Liver (tissue), 9 donors: ENCODE data around the gene DACH1. TPM values are rescaled to one million over a fixed set of nuclear protein-coding genes. Genes with fewer than 3 reads are reported as not detected.

Experiments used
- DNase-seq: peaks from one replicate; pipeline ENCODE4 v3.0.0-alpha.2; 2017; ENCODE audit warnings: low spot score
- H3K27ac ChIP-seq, 2 donors: one replicate each; pipeline ENCODE4 v1.7.0; 2013; ENCODE audit warnings: inconsistent platforms in 2 of 2, low read length in 2 of 2, control low read depth in 1 of 2, low read depth in 1 of 2, mild to moderate bottlenecking in 1 of 2
- H3K27me3 ChIP-seq, 4 donors: one replicate each; pipeline versions ENCODE4 v1.6.1 to v1.7.0; 2013; ENCODE audit warnings: low read length in 3 of 4, inconsistent platforms in 1 of 4, mild to moderate bottlenecking in 1 of 4, moderate library complexity in 1 of 4; ENCODE audit not compliant: control insufficient read depth in 4 of 4, insufficient read depth in 4 of 4
- H3K36me3 ChIP-seq, 4 donors: one replicate each; pipeline versions ENCODE4 v1.6.1 to v1.7.0; 2013; ENCODE audit warnings: low read length in 3 of 4, mild to moderate bottlenecking in 3 of 4, low read depth in 1 of 4, moderate library complexity in 1 of 4; ENCODE audit not compliant: control insufficient read depth in 4 of 4, insufficient read depth in 3 of 4
- H3K4me1 ChIP-seq, 4 donors: one replicate each; pipeline versions ENCODE4 v1.6.1 to v1.7.0; 2013; ENCODE audit warnings: low read length in 3 of 4, mild to moderate bottlenecking in 3 of 4, moderate library complexity in 1 of 4; ENCODE audit not compliant: control insufficient read depth in 4 of 4, insufficient read depth in 4 of 4
- H3K4me3 ChIP-seq, 3 donors: one replicate each; pipeline versions ENCODE4 v1.6.1 to v1.7.0; 2013; ENCODE audit warnings: low read length in 3 of 3, control low read depth in 1 of 3, low read depth in 1 of 3, mild to moderate bottlenecking in 1 of 3
- H3K9ac ChIP-seq, 2 donors: one replicate each; pipeline ENCODE4 v1.7.0; 2013; ENCODE audit warnings: low read length in 2 of 2, mild to moderate bottlenecking in 2 of 2, moderate library complexity in 2 of 2, control low read depth in 1 of 2, low read depth in 1 of 2
- H3K9me3 ChIP-seq, 4 donors: one replicate each; pipeline versions ENCODE4 v1.6.1 to v1.7.0; 2013; ENCODE audit warnings: low read length in 3 of 4; ENCODE audit not compliant: control insufficient read depth in 4 of 4
- EGR1 ChIP-seq, 2 donors: IDR thresholded peaks; 2 replicates each; pipeline ENCODE4 v1.6.1; 2016 to 2018; ENCODE audit warnings: antibody characterized with exemption in 2 of 2, low read depth in 2 of 2
- FOXA1 ChIP-seq: IDR thresholded peaks from 2 replicates; pipeline ENCODE4 v1.6.1; 2016; ENCODE audit warnings: antibody characterized with exemption
- FOXA2 ChIP-seq: IDR thresholded peaks from 2 replicates; pipeline ENCODE4 v1.6.1; 2016; ENCODE audit warnings: antibody characterized with exemption
- GABPA ChIP-seq, 2 donors: IDR thresholded peaks in 1 of 2; conservative IDR thresholded peaks in 1 of 2; 2 replicates each; pipeline ENCODE4 v1.6.1; 2016; ENCODE audit warnings: antibody characterized with exemption in 2 of 2, mild to moderate bottlenecking in 1 of 2, moderate library complexity in 1 of 2
- HNF4A ChIP-seq, 2 donors: conservative IDR thresholded peaks; 2 replicates each; pipeline ENCODE4 v1.6.1; 2016; ENCODE audit warnings: antibody characterized with exemption in 2 of 2, mild to moderate bottlenecking in 2 of 2
- JUND ChIP-seq, 2 donors: IDR thresholded peaks; 2 replicates each; pipeline ENCODE4 v1.6.1; 2016; ENCODE audit warnings: antibody characterized with exemption in 2 of 2
- NR2F2 ChIP-seq: IDR thresholded peaks from 2 replicates; pipeline ENCODE4 v1.6.1; 2016; ENCODE audit warnings: antibody characterized with exemption
- RAD21 ChIP-seq, 2 donors: IDR thresholded peaks; 2 replicates each; pipeline ENCODE4 v1.6.1; 2016; ENCODE audit warnings: antibody characterized with exemption in 2 of 2, mild to moderate bottlenecking in 2 of 2
- RXRA ChIP-seq, 2 donors: IDR thresholded peaks; 2 replicates each; pipeline ENCODE4 v1.6.1; 2017 to 2018; ENCODE audit warnings: antibody characterized with exemption in 2 of 2, mild to moderate bottlenecking in 1 of 2
- SP1 ChIP-seq: IDR thresholded peaks from 2 replicates; pipeline ENCODE4 v1.6.1; 2018; ENCODE audit warnings: antibody characterized with exemption, mild to moderate bottlenecking
- TAF1 ChIP-seq: conservative IDR thresholded peaks from 2 replicates; pipeline ENCODE4 v1.6.1; 2016; ENCODE audit warnings: antibody characterized with exemption, mild to moderate bottlenecking
- YY1 ChIP-seq: IDR thresholded peaks from 2 replicates; pipeline ENCODE4 v1.6.1; 2016; ENCODE audit warnings: antibody characterized with exemption, mild to moderate bottlenecking
- WGBS: extraction: QIAGEN DNeasy Blood & Tissue Kit; methylation state at CpG from one replicate; pipeline ENCODE4 v1.1.7; 2013; 5-methylcytosine and 5-hydroxymethylcytosine counted together
- polyA plus RNA-seq, 2 donors: library from polyadenylated mRNA; stranded (reverse) in 1 of 2; unstranded in 1 of 2; fragments of 200-250 nt in 1 of 2; fragments of >200 nt in 1 of 2; fragmentation: Nextera tagmentation in 1 of 2; extraction: Ambion mirVana in 1 of 2; gene quantifications; one replicate each; pipeline versions ENCODE4 v1.2.1 to v1.2.3, GENCODE V29; 2013 to 2015
- total RNA-seq, 2 donors: library from RNA; depleted of rRNA; stranded (reverse); fragments of >200 nt; gene quantifications; one replicate each; pipeline ENCODE4 v1.2.3, GENCODE V29; 2014
- TF ChIP-seq, protein P1 (sequence below): fragments of 150-350 bp; IDR thresholded peaks from 2 replicates; pipeline ENCODE4 v1.5.1; 2017; ENCODE audit warnings: improper control_type of control experiment, low read depth, low read length; ENCODE audit not compliant: missing input control
- TF ChIP-seq, protein P2 (sequence below): IDR thresholded peaks from 2 replicates; pipeline ENCODE4 v1.6.1; 2016; ENCODE audit warnings: antibody characterized with exemption
- TF ChIP-seq, protein P3 (sequence below): IDR thresholded peaks from 2 replicates; pipeline ENCODE4 v1.6.1; 2016; ENCODE audit warnings: antibody characterized with exemption
- TF ChIP-seq, protein P4 (sequence below): IDR thresholded peaks from 2 replicates; pipeline ENCODE4 v1.6.1; 2016; ENCODE audit warnings: antibody characterized with exemption, mild to moderate bottlenecking
- donor health status: healthy.
- donor health status: healthy.
- donor health status: healthy.
- donor health status: healthy.
- donor health status: healthy.

Gene DACH1
- total and polyA plus RNA-seq, 4 donors = 0.28 to 1.9 (median 0.77) TPM

DNA sequence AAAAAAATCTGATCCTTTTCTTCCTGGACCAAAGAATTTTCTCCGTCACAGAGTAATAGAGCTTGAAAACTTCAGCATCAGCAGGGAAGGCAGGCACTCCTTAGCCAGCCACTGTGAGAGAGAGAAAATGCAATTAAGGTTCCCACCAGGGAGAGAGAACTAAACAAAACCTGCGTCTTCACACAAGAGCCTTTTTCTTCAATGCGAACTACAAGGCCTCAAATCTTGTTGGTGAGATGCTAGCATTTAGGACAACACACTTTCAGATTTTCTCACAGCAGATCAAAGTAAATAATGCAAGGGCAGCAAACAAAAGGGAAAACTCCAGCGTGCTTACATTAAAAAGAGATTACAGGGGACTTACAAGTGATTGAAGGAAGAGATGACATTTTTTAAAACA, 80.1 kb downstream of the DACH1 start:
- Histone ChIP-seq H3K27ac (no peak overlapping the region), H3K4me3 (no peak overlapping the region), H3K9me3 (no peaks in the 10 kb centered on the region), H3K9ac (no peak overlapping the region), H3K4me1 (no peaks in the 10 kb centered on the region), H3K27me3 (no peaks in the 10 kb centered on the region), H3K36me3 (no peaks in the 10 kb centered on the region)
- 51% methylated on average over 4 of the region's 4 CpGs for WGBS
- no peak for DNase-seq
- TF ChIP-seq EGR1 (IDR thresholded peaks at IDR 0.05; ENCODE audit: low read depth in 2 of 2) = no peak
- no peak for TF ChIP-seq TAF1
- no peak for TF ChIP-seq SP1
- TF ChIP-seq HNF4A (conservative IDR thresholded peaks at IDR 0.05) = no peak
- TF ChIP-seq JUND (IDR thresholded peaks at IDR 0.05) = no peak
- TF ChIP-seq GABPA (IDR thresholded peaks at IDR 0.05 in 1 of 2, conservative IDR thresholded peaks at IDR 0.05 in 1 of 2) = no peak
- TF ChIP-seq, protein P1, sequence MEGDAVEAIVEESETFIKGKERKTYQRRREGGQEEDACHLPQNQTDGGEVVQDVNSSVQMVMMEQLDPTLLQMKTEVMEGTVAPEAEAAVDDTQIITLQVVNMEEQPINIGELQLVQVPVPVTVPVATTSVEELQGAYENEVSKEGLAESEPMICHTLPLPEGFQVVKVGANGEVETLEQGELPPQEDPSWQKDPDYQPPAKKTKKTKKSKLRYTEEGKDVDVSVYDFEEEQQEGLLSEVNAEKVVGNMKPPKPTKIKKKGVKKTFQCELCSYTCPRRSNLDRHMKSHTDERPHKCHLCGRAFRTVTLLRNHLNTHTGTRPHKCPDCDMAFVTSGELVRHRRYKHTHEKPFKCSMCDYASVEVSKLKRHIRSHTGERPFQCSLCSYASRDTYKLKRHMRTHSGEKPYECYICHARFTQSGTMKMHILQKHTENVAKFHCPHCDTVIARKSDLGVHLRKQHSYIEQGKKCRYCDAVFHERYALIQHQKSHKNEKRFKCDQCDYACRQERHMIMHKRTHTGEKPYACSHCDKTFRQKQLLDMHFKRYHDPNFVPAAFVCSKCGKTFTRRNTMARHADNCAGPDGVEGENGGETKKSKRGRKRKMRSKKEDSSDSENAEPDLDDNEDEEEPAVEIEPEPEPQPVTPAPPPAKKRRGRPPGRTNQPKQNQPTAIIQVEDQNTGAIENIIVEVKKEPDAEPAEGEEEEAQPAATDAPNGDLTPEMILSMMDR = no peak
- TF ChIP-seq, protein P2, sequence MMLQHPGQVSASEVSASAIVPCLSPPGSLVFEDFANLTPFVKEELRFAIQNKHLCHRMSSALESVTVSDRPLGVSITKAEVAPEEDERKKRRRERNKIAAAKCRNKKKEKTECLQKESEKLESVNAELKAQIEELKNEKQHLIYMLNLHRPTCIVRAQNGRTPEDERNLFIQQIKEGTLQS = no peak
- TF ChIP-seq NR2F2 = no peak
- TF ChIP-seq, protein P3, sequence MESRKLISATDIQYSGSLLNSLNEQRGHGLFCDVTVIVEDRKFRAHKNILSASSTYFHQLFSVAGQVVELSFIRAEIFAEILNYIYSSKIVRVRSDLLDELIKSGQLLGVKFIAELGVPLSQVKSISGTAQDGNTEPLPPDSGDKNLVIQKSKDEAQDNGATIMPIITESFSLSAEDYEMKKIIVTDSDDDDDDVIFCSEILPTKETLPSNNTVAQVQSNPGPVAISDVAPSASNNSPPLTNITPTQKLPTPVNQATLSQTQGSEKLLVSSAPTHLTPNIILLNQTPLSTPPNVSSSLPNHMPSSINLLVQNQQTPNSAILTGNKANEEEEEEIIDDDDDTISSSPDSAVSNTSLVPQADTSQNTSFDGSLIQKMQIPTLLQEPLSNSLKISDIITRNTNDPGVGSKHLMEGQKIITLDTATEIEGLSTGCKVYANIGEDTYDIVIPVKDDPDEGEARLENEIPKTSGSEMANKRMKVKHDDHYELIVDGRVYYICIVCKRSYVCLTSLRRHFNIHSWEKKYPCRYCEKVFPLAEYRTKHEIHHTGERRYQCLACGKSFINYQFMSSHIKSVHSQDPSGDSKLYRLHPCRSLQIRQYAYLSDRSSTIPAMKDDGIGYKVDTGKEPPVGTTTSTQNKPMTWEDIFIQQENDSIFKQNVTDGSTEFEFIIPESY = no peak
- TF ChIP-seq YY1 = no peak
- TF ChIP-seq RAD21 (IDR thresholded peaks at IDR 0.05) = no peak
- no peak for TF ChIP-seq FOXA1
- no peak for TF ChIP-seq RXRA (IDR thresholded peaks at IDR 0.05)
- no peak for TF ChIP-seq FOXA2

DNA sequence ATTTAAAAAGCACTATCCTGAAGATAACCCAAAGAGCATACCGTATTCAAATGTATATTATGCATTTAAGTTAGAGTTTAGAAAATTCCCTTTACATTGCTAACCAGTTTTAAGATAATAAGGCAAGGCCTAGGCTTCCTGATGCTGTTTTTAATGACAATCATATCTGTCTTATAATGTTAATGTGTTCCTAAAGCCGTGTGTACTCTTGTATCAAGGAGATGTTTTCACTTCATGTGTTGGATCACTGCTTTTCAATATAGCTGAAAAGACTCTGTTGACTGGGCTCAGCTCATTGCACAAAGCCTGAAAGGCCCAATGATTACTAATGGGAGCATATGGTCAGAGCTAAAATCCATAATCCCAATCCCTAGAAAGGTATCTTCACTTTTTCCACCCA, 81.6 kb downstream of the DACH1 start:
- TF ChIP-seq GABPA (IDR thresholded peaks at IDR 0.05 in 1 of 2, conservative IDR thresholded peaks at IDR 0.05 in 1 of 2) (no peak), HNF4A (conservative IDR thresholded peaks at IDR 0.05) (no peak), FOXA1 (no peak), RXRA (IDR thresholded peaks at IDR 0.05) (no peak), TAF1 (no peak), YY1 (no peak), JUND (IDR thresholded peaks at IDR 0.05) (no peak), RAD21 (IDR thresholded peaks at IDR 0.05) (no peak), SP1 (no peak)
- TF ChIP-seq, protein P2 = no peak
- TF ChIP-seq, protein P4, sequence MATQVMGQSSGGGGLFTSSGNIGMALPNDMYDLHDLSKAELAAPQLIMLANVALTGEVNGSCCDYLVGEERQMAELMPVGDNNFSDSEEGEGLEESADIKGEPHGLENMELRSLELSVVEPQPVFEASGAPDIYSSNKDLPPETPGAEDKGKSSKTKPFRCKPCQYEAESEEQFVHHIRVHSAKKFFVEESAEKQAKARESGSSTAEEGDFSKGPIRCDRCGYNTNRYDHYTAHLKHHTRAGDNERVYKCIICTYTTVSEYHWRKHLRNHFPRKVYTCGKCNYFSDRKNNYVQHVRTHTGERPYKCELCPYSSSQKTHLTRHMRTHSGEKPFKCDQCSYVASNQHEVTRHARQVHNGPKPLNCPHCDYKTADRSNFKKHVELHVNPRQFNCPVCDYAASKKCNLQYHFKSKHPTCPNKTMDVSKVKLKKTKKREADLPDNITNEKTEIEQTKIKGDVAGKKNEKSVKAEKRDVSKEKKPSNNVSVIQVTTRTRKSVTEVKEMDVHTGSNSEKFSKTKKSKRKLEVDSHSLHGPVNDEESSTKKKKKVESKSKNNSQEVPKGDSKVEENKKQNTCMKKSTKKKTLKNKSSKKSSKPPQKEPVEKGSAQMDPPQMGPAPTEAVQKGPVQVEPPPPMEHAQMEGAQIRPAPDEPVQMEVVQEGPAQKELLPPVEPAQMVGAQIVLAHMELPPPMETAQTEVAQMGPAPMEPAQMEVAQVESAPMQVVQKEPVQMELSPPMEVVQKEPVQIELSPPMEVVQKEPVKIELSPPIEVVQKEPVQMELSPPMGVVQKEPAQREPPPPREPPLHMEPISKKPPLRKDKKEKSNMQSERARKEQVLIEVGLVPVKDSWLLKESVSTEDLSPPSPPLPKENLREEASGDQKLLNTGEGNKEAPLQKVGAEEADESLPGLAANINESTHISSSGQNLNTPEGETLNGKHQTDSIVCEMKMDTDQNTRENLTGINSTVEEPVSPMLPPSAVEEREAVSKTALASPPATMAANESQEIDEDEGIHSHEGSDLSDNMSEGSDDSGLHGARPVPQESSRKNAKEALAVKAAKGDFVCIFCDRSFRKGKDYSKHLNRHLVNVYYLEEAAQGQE = no peak
- TF ChIP-seq, protein P1 = no peak
- TF ChIP-seq, protein P3 = no peak
- Histone ChIP-seq H3K4me1 (no peaks in the 10 kb centered on the region), H3K36me3 (no peaks in the 10 kb centered on the region), H3K4me3 (no peak overlapping the region), H3K9me3 (no peaks in the 10 kb centered on the region), H3K27me3 (no peaks in the 10 kb centered on the region), H3K27ac (no peak overlapping the region), H3K9ac (no peak overlapping the region)
- WGBS = 81% methylated on average over 2 of the region's 2 CpGs
- DNase-seq = no peak
